H1 (cell line): ENCODE results near the gene PWP2. TPM values are rescaled to one million over a fixed set of nuclear protein-coding genes. Genes with fewer than 3 reads are reported as not detected.

Experiments
- CTCF ChIA-PET: fragments of 300-600 bp; sonication (Branson Sonifier 250); formaldehyde crosslinking; loops from one replicate; lab custom pipeline; 2021; ENCODE audit not compliant: partially characterized antibody; lab: Charles Lee
- POLR2A ChIA-PET: fragments of 300-600 bp; sonication (Branson Sonifier 250); formaldehyde crosslinking; loops from one replicate; lab custom pipeline; 2021; ENCODE audit warnings: inconsistent platforms; ENCODE audit not compliant: partially characterized antibody; lab: Charles Lee
- DNase-seq, 2 experiments: peaks; one replicate each; pipeline versions ENCODE4 v3.0.0 to v3.0.0-alpha.2; 2010 to 2022; ENCODE audit warnings: low spot score in 2 of 2, low read depth in 1 of 2, mixed read lengths in 1 of 2
- FAIRE-seq: peaks from 2 replicates; lab custom pipeline; 2011; peaks lifted over from hg19 to GRCh38; lab: Jason Lieb, UNC
- H2AFZ ChIP-seq: 2 replicates; pipeline ENCODE4 v1.8.1; 2012; ENCODE audit warnings: low read length, inconsistent platforms
- H2AK5ac ChIP-seq: 2 replicates; pipeline ENCODE4 v1.6.1; 2013; ENCODE audit warnings: low read depth, low read length
- H2BK120ac ChIP-seq: replicated peaks from 2 replicates; pipeline ENCODE3; 2013; ENCODE audit warnings: low read depth, low read length, inconsistent platforms
- H2BK12ac ChIP-seq: 2 replicates; pipeline ENCODE4 v1.6.1; 2013; ENCODE audit warnings: low read depth, low read length
- H2BK15ac ChIP-seq: 2 replicates; pipeline ENCODE4 v1.6.1; 2013; ENCODE audit warnings: low read length
- H2BK20ac ChIP-seq: 2 replicates; pipeline ENCODE4 v1.6.1; 2013; ENCODE audit warnings: low read length
- H2BK5ac ChIP-seq: 2 replicates; pipeline ENCODE4 v1.6.1; 2013; ENCODE audit warnings: low read depth, low read length
- H3K14ac ChIP-seq: 2 replicates; pipeline ENCODE4 v1.6.1; 2013; ENCODE audit warnings: inconsistent platforms; ENCODE audit not compliant: insufficient read length
- H3K18ac ChIP-seq: 2 replicates; pipeline ENCODE4 v1.6.1; 2013; ENCODE audit warnings: low read length; ENCODE audit errors: extremely low read depth
- H3K23ac ChIP-seq: 2 replicates; pipeline ENCODE4 v1.6.1; 2013; ENCODE audit warnings: inconsistent platforms; ENCODE audit not compliant: insufficient read length
- H3K23me2 ChIP-seq: 2 replicates; pipeline ENCODE4 v1.6.1; 2013; ENCODE audit warnings: low read depth, low read length
- H3K27ac ChIP-seq: 2 replicates; pipeline ENCODE4 v1.6.1; 2011; ENCODE audit warnings: low read depth, low read length, inconsistent platforms
- H3K27me3 ChIP-seq, 4 experiments: replicated peaks in 1 of 4; 1 replicate in 1 of 4; 2 replicates in 3 of 4; pipeline versions ENCODE4 v1.6.1 to v1.8.1; 2011 to 2013; ENCODE audit warnings: low read length in 3 of 4, mild to moderate bottlenecking in 3 of 4, inconsistent platforms in 2 of 4, mixed read lengths in 2 of 4, moderate library complexity in 1 of 4; ENCODE audit not compliant: control insufficient read depth in 3 of 4, insufficient read depth in 3 of 4; ENCODE audit errors: extremely low read depth in 1 of 4
- H3K36me3 ChIP-seq, 4 experiments: 2 replicates each; pipeline versions ENCODE4 v1.6.1 to v1.8.1; 2011 to 2013; ENCODE audit warnings: mild to moderate bottlenecking in 4 of 4, low read length in 3 of 4, moderate library complexity in 2 of 4, control low read depth in 1 of 4, inconsistent platforms in 1 of 4; ENCODE audit not compliant: insufficient read depth in 4 of 4, control insufficient read depth in 2 of 4
- H3K4ac ChIP-seq: replicated peaks from 2 replicates; pipeline ENCODE3; 2013; ENCODE audit warnings: low read length, low read depth, mixed read lengths, inconsistent platforms; ENCODE audit not compliant: insufficient read length
- H3K4me1 ChIP-seq, 4 experiments: replicated peaks in 1 of 4; 1 replicate in 1 of 4; 2 replicates in 3 of 4; pipeline versions ENCODE4 v1.6.1 to v1.8.1; 2011 to 2013; ENCODE audit warnings: low read length in 3 of 4, inconsistent platforms in 2 of 4, mixed read lengths in 1 of 4; ENCODE audit not compliant: insufficient read depth in 4 of 4, control insufficient read depth in 3 of 4
- H3K4me2 ChIP-seq, 2 experiments: 2 replicates each; pipeline versions ENCODE4 v1.6.1 to v1.8.1; 2011 to 2013; ENCODE audit warnings: low read depth in 2 of 2, low read length in 2 of 2, control low read depth in 1 of 2, inconsistent platforms in 1 of 2, mild to moderate bottlenecking in 1 of 2; ENCODE audit not compliant: insufficient read depth in 1 of 2
- H3K4me3 ChIP-seq, 4 experiments: fragments of 200-600, 300-600 bp in 1 of 4; sonication (generic), shearing (Covaris generic), sonication (Bioruptor Twin) in 1 of 4; 2 replicates each; pipeline versions ENCODE4 v1.5.1 to v1.8.1; 2011 to 2016; ENCODE audit warnings: low read length in 4 of 4, low read depth in 3 of 4, control low read depth in 2 of 4, inconsistent platforms in 2 of 4, mild to moderate bottlenecking in 2 of 4, mixed read lengths in 1 of 4, moderate library complexity in 1 of 4; ENCODE audit not compliant: insufficient read depth in 2 of 4; ENCODE audit errors: extremely low read depth in 1 of 4
- H3K56ac ChIP-seq: replicated peaks from 2 replicates; pipeline ENCODE3; 2013; ENCODE audit warnings: low read depth, mild to moderate bottlenecking, mixed read lengths, low read length, inconsistent platforms; ENCODE audit not compliant: insufficient read length
- H3K79me1 ChIP-seq: 2 replicates; pipeline ENCODE4 v1.6.1; 2013; ENCODE audit warnings: low read depth, low read length, control low read depth
- H3K79me2 ChIP-seq, 2 experiments: 2 replicates each; pipeline versions ENCODE4 v1.6.1 to v1.8.1; 2012 to 2013; ENCODE audit warnings: low read length in 2 of 2, mild to moderate bottlenecking in 2 of 2, inconsistent platforms in 1 of 2; ENCODE audit not compliant: insufficient read depth in 2 of 2, control insufficient read depth in 1 of 2
- H3K9ac ChIP-seq, 4 experiments: replicated peaks in 1 of 4; 1 replicate in 1 of 4; 2 replicates in 3 of 4; pipeline versions ENCODE4 v1.6.1 to v1.8.1; 2011 to 2013; ENCODE audit warnings: low read depth in 3 of 4, low read length in 3 of 4, control low read depth in 2 of 4, mild to moderate bottlenecking in 2 of 4, moderate library complexity in 2 of 4, inconsistent platforms in 1 of 4; ENCODE audit errors: extremely low read depth in 1 of 4
- H3K9me3 ChIP-seq, 2 experiments: 2 replicates each; pipeline versions ENCODE4 v1.6.1 to v1.8.1; 2012 to 2013; ENCODE audit warnings: mild to moderate bottlenecking in 2 of 2, moderate library complexity in 2 of 2, control low read depth in 1 of 2, inconsistent platforms in 1 of 2, low read depth in 1 of 2, low read length in 1 of 2, mixed read lengths in 1 of 2; ENCODE audit not compliant: insufficient read depth in 2 of 2
- H4K20me1 ChIP-seq, 2 experiments: replicated peaks in 1 of 2; 2 replicates each; pipeline versions ENCODE3 to v1.8.1; 2011 to 2013; ENCODE audit warnings: inconsistent platforms in 2 of 2, low read length in 2 of 2, mild to moderate bottlenecking in 1 of 2; ENCODE audit not compliant: insufficient read depth in 2 of 2, control insufficient read depth in 1 of 2
- H4K5ac ChIP-seq: 2 replicates; pipeline ENCODE4 v1.6.1; 2013; ENCODE audit warnings: low read length, low read depth, mixed read lengths, inconsistent platforms; ENCODE audit not compliant: insufficient read length
- H4K8ac ChIP-seq: 2 replicates; pipeline ENCODE4 v1.8.0; 2013; ENCODE audit warnings: mild to moderate bottlenecking, moderate library complexity, low read length, inconsistent platforms; ENCODE audit not compliant: insufficient read depth; ENCODE audit errors: extremely low read depth
- H4K91ac ChIP-seq: replicated peaks from 2 replicates; pipeline ENCODE3; 2013; ENCODE audit warnings: low read length, mixed read lengths, inconsistent platforms; ENCODE audit not compliant: insufficient read length
- CTCF ChIP-seq, 3 experiments: IDR thresholded peaks; 1 replicate in 2 of 3; 2 replicates in 1 of 3; pipeline versions ENCODE4 v1.5.1 to v1.6.1; 2011; ENCODE audit warnings: low read length in 3 of 3, mild to moderate bottlenecking in 3 of 3, inconsistent platforms in 2 of 3, low read depth in 1 of 3, moderate library complexity in 1 of 3; ENCODE audit not compliant: insufficient read depth in 1 of 3; ENCODE audit errors: control extremely low read depth in 1 of 3
- EGR1 ChIP-seq: IDR thresholded peaks from 2 replicates; pipeline ENCODE4 v1.6.1; 2011; ENCODE audit warnings: low read depth, low read length, borderline replicate concordance
- FOSL1 ChIP-seq: IDR thresholded peaks from 2 replicates; pipeline ENCODE4 v1.6.1; 2011; ENCODE audit warnings: mild to moderate bottlenecking, low read depth, low read length, moderate library complexity; ENCODE audit not compliant: insufficient read depth
- RAD21 ChIP-seq, 2 experiments: IDR thresholded peaks in 1 of 2; conservative IDR thresholded peaks in 1 of 2; 2 replicates each; pipeline ENCODE4 v1.6.1; 2011; ENCODE audit warnings: low read depth in 2 of 2, low read length in 2 of 2, improper control_type of control experiment in 1 of 2, inconsistent platforms in 1 of 2, mild to moderate bottlenecking in 1 of 2, moderate library complexity in 1 of 2
- SIN3A ChIP-seq, 2 experiments: IDR thresholded peaks in 1 of 2; conservative IDR thresholded peaks in 1 of 2; 2 replicates each; pipeline ENCODE4 v1.6.1; 2011 to 2012; ENCODE audit warnings: low read length in 2 of 2, improper control_type of control experiment in 1 of 2, low read depth in 1 of 2, mild to moderate bottlenecking in 1 of 2
- WGBS, 2 experiments: shearing (Covaris generic) in 1 of 2; methylation state at CpG; one replicate each; pipeline versions ENCODE4 v1.1.6 to v1.1.7; 2013 to 2015; ENCODE audit warnings: low lambda C conversion rate in 2 of 2, mixed read lengths in 2 of 2, inconsistent platforms in 1 of 2, low coverage in 1 of 2, missing lambda C conversion rate in 1 of 2; ENCODE audit not compliant: insufficient replicate concordance in 2 of 2, insufficient coverage in 1 of 2, insufficient read length in 1 of 2; ENCODE audit errors: extremely low coverage in 1 of 2, missing lambda C conversion rate in 1 of 2; 5-methylcytosine and 5-hydroxymethylcytosine counted together
- polyA plus RNA-seq, 7 experiments: library from polyadenylated mRNA; depleted of rRNA in 3 of 7; stranded (reverse) in 5 of 7; unstranded in 2 of 7; fragments of >200 nt in 5 of 7; fragments of 200-250 nt in 2 of 7; gene quantifications; 1 replicate in 5 of 7; 2 replicates in 1 of 7; 4 replicates in 1 of 7; pipeline versions ENCODE4 v1.2.1 to v1.2.3, GENCODE V29; 2011 to 2013; ENCODE audit warnings: missing spikeins in 2 of 7, mixed read lengths in 2 of 7
- total RNA-seq: library from RNA; stranded (reverse); fragmentation: NEBNext Ultra II Directional; extraction: Animal tissue kit (Norgen Biotek cat#: 25700); gene quantifications from 2 replicates; pipeline ENCODE4 v1.2.1, GENCODE V29; 2021

The PWP2 gene
- total and polyA plus RNA-seq, 2 of the 8 experiments (the other 6 are each of a cell fraction or from before 2014, with no cell fraction given), result 4.4 to 6.7 TPM

DNA sequence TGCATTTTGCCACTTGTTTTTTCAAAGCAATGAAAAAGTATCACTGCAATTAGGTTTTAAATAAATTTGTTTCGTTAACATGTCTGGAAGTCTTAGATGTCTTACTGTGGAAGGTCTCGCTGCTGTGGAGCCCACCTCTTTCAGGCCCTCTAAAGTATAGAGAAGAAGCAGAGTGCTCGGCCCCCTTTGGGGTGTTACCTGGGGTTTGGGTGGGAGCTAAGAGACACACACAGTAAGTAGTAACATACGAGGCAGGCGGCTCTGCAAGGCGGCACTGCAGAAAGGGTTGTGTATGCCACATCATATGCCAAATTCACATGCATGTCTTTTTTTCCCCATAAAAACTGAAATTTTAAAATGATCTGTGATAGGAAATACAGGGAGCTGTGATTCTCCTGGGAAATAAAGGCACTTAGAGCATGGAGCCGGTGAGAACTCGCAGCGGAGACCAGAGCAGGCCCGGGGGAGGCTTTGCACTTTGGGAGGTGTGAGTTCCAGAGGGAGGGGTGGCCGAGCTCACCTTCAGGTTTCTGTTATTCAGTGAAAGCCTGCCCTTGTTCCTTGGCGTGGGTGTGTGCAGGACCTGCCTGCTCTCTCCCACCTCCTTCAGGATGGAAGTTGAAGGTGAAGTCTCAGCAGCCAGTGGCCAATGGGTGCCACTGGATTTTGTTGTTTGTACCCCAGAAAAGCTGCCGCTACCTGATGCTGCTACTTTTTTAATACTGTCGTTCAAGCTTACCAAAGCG lies 35.7 kb upstream of the PWP2 start:
- Histone ChIP-seq H3K23ac (no peak overlapping the region), H3K36me3 (peaks cover 0 to 28% (median 7%) of the 10 kb centered on the region in 4 experiments; a peak in 6 of 8 replicates), H3K9me3 (no peaks in the 10 kb centered on the region), H3K27me3 (no peaks in the 10 kb centered on the region), H3K14ac (no peak overlapping the region), H3K79me1 (peaks cover 7% of the 10 kb centered on the region; the same call in 1 of the 2 replicates), H2AFZ (no peak overlapping the region), H2BK5ac (no peak overlapping the region), H4K5ac (no peak overlapping the region), H3K79me2 (peaks cover 0 to 2% of the 10 kb centered on the region in 2 experiments; a peak in 1 of 4 replicates), H3K23me2 (no peaks in the 10 kb centered on the region), H4K20me1 (peaks cover 9 to 10% of the 10 kb centered on the region in 2 experiments), H2AK5ac (no peak overlapping the region), H3K4me2 (no peak overlapping the region), H4K91ac (no peak overlapping the region), H3K9ac (no peak overlapping the region), H2BK15ac (no peak overlapping the region), H3K27ac (no peak overlapping the region), H2BK120ac (no peak overlapping the region), H3K18ac (no peak overlapping the region), H3K4me1 (no peaks in the 10 kb centered on the region; a peak in 1 of 7 replicates), H2BK12ac (no peak overlapping the region), H2BK20ac (no peak overlapping the region), H3K4ac (no peak overlapping the region), H3K56ac (no peak overlapping the region), H3K4me3 (no peak overlapping the region), H4K8ac (no peak overlapping the region)
- TF ChIP-seq SIN3A (conservative IDR thresholded peaks at IDR 0.05 in 1 of 2, IDR thresholded peaks at IDR 0.05 in 1 of 2; ENCODE audit: low read depth in 1 of 2, low read length in 2 of 2), result no peak
- TF ChIP-seq CTCF (IDR thresholded peaks at IDR 0.05; ENCODE audit: control extremely low read depth in 1 of 3, insufficient read depth in 1 of 3, low read depth in 1 of 3, low read length in 3 of 3), result peak; percentile 30 to 44 (median 34)
- TF ChIP-seq EGR1, result 0 out of 2 replicates have a peak, but pooled peaks have one; percentile 19
- no peak for TF ChIP-seq FOSL1
- peak; percentile 19 to 29; a peak in 2 of 4 replicates for TF ChIP-seq RAD21 (IDR thresholded peaks at IDR 0.05 in 1 of 2, conservative IDR thresholded peaks at IDR 0.05 in 1 of 2; ENCODE audit: low read depth in 2 of 2, low read length in 2 of 2)
- ChIA-PET CTCF (interaction anchor here (0.5 to 4.0 kb wide), 10 partner anchors 13 to 130 kb away, joined by 3 to 14 read pairs (median 5); no protein-coding TSS in a partner anchor), POLR2A (no interaction called here)
- DNase-seq, result no peak
- no peak for FAIRE-seq
- WGBS, 2 experiments, result 86% methylated on average over 15 of the region's 15 CpGs; no CpG with 5 or more reads in 1 of the 2 experiments
